OCI-LY7 (cell line): Measurements from ENCODE around the gene MYOM3.

ENCODE experiments used
- CTCF ChIP-seq: fragments of 200-600 bp; sonication (generic); conservative IDR thresholded peaks from 2 replicates; pipeline ENCODE4 v1.5.1; 2014; ENCODE audit warnings: mild to moderate bottlenecking, antibody characterized with exemption, low read length, moderate library complexity, mixed read lengths
- EZH2phosphoT487 ChIP-seq: fragments of 200-600 bp; sonication (generic); IDR thresholded peaks from 2 replicates; pipeline ENCODE4 v1.6.1; 2018; ENCODE audit warnings: low read depth, borderline replicate concordance, mild to moderate bottlenecking, mixed run types, antibody characterized with exemption, low read length, moderate library complexity, mixed read lengths

GRCh38 chr1:24127134-24127800 lies 15.3 kb upstream of the MYOM3 start:
- TF ChIP-seq CTCF (no peak), EZH2phosphoT487 (no peak)
